ENCODE measurements around the gene TRAF3.

TRAF3 gene

DNA sequence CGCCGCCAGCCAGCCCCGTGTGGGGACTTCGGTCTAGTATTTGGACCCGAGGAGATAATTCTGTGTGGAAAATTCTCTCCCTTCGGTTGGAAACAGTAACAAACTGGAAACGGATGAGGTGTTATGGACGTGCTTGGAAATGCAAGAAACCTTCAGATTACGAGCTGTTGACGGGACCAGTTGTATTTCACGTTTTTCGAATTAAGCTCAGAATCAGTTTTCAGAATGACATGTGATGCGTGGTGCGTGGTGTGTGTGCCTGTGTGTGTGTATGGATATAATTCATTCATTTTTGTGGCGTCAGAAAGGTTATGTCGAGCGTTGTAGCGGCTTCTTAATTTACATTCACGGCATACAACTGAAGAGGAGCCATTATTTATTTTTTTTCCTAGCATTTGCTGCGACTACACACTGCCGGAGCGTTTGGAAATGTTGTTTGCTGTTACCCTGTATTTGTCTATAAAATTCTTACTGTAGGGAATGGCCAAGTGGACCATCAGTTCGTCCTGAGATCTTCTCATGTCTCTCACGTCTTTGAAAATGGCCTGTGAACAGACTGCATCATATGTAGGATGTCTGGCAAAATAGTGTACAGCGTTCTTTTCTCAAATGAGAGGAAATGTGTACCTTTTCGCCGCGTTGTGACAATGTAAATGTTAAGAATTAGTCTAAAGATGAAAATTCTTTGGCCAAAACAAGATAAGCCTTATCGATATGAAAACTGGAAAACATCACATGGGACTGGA, 1.3 kb downstream of the TRAF3 start:
- Histone ChIP-seq H3K27ac (replicated peaks) (peak overlapping the region; percentile 69), H3K27me3 (ENCODE audit: insufficient read depth, poor library complexity, severe bottlenecking) (no peaks in the 10 kb centered on the region), H3K4me3 (replicated peaks; ENCODE audit: insufficient read depth, low read length) (peak overlapping the region; percentile 66)
- TF ChIP-seq, protein P1, sequence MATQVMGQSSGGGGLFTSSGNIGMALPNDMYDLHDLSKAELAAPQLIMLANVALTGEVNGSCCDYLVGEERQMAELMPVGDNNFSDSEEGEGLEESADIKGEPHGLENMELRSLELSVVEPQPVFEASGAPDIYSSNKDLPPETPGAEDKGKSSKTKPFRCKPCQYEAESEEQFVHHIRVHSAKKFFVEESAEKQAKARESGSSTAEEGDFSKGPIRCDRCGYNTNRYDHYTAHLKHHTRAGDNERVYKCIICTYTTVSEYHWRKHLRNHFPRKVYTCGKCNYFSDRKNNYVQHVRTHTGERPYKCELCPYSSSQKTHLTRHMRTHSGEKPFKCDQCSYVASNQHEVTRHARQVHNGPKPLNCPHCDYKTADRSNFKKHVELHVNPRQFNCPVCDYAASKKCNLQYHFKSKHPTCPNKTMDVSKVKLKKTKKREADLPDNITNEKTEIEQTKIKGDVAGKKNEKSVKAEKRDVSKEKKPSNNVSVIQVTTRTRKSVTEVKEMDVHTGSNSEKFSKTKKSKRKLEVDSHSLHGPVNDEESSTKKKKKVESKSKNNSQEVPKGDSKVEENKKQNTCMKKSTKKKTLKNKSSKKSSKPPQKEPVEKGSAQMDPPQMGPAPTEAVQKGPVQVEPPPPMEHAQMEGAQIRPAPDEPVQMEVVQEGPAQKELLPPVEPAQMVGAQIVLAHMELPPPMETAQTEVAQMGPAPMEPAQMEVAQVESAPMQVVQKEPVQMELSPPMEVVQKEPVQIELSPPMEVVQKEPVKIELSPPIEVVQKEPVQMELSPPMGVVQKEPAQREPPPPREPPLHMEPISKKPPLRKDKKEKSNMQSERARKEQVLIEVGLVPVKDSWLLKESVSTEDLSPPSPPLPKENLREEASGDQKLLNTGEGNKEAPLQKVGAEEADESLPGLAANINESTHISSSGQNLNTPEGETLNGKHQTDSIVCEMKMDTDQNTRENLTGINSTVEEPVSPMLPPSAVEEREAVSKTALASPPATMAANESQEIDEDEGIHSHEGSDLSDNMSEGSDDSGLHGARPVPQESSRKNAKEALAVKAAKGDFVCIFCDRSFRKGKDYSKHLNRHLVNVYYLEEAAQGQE (IDR thresholded peaks at IDR 0.05; ENCODE audit: insufficient replicate concordance, low read depth): no peak
- peak in 1 of 2 experiments; percentile 23 for DNase-seq (ENCODE audit: low read depth in 1 of 2, low spot score in 1 of 2)

DNA sequence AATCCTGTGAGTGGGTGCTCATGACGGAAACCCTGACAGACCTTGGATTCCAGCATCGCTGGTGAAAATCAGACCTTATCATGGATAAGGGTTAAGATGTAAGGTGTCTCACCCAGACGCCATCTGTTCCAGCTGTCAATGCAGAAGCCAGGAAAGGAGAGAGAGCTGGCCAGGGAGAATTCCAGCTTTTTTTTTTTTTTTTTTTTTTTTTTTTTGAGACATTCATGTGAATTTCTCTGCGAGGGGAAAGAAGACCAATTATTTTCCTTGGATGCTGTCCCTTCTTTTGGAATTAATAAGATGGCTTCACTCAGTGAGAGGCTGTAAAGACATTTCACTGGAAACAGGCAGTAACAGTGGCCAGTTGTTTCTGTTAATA, 1.8 kb downstream of the TRAF3 start:
- no peak for DNase-seq (ENCODE audit: low read depth in 1 of 2, low spot score in 1 of 2)
- TF ChIP-seq SPI1 (IDR thresholded peaks at IDR 0.05; ENCODE audit: borderline replicate concordance, low read depth): no peak
- no peak for TF ChIP-seq POLR2AphosphoS5 (IDR thresholded peaks at IDR 0.05; ENCODE audit: low read depth)
- TF ChIP-seq, protein P1 (IDR thresholded peaks at IDR 0.05; ENCODE audit: insufficient replicate concordance, low read depth): no peak
- no peak for TF ChIP-seq CTCF (IDR thresholded peaks at IDR 0.05; ENCODE audit: insufficient read depth, low read length)
- TF ChIP-seq GABPA (IDR thresholded peaks at IDR 0.05; ENCODE audit: low read depth): no peak
- Histone ChIP-seq H3K4me3 (replicated peaks; ENCODE audit: insufficient read depth, low read length) (peak overlapping the region; percentile 66), H3K27me3 (ENCODE audit: insufficient read depth, poor library complexity, severe bottlenecking) (no peaks in the 10 kb centered on the region), H3K27ac (replicated peaks) (peak overlapping the region; percentile 69)

DNA sequence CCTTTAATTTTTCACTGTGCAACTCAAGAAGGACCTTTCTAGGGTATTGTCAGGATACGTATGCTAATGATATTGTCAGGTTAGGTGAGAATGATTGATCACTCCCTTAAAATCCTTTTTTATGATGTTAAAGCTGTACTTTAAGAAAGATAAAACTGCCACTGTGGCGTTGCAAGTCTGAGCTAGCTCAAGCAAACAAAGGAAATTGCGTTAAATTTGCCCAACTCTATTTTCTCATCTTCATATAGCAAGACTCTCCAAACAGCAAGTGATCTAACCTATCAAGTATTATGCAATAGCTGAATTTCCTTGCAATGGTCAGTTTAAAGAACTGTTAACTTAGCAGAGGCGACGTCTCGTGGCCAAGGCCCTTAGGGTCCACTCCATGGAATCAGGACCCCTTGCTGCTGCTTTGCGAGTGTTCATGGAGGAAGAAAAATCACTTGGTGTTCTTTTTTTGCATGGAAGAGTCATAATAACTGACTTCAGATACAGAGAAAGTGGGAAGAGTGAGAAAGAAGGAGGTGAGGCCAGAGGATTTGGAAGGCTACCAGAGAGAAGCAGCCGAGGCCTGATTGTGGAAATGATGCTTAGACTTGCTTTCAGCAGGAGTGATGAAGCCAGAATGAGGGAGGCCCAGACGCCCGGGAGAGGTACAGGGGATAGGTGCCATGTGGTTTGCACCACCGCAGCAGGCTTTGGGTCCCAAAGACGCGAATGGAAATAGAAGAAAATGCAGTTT, 2.5 kb downstream of the TRAF3 start:
- TF ChIP-seq GABPA (IDR thresholded peaks at IDR 0.05; ENCODE audit: low read depth) (no peak), SPI1 (IDR thresholded peaks at IDR 0.05; ENCODE audit: borderline replicate concordance, low read depth) (no peak)
- TF ChIP-seq, protein P1 (IDR thresholded peaks at IDR 0.05; ENCODE audit: insufficient replicate concordance, low read depth): no peak
- peak; percentile 34 to 78 for DNase-seq (ENCODE audit: low read depth in 1 of 2, low spot score in 1 of 2)
- Histone ChIP-seq H3K27me3 (ENCODE audit: insufficient read depth, poor library complexity, severe bottlenecking) (no peaks in the 10 kb centered on the region), H3K4me3 (replicated peaks; ENCODE audit: insufficient read depth, low read length) (peak overlapping the region; percentile 66), H3K27ac (replicated peaks) (peak overlapping the region; percentile 69)

GRCh38 chr14:102781063-102781462, 3.8 kb downstream of the TRAF3 start:
- no peak overlapping the region for H3K4me3 ChIP-seq (replicated peaks; ENCODE audit: insufficient read depth, low read length)
- DNase-seq (ENCODE audit: low read depth in 1 of 2, low spot score in 1 of 2): no peak
- TF ChIP-seq GABPA (IDR thresholded peaks at IDR 0.05; ENCODE audit: low read depth): no peak
- TF ChIP-seq, protein P1 (IDR thresholded peaks at IDR 0.05; ENCODE audit: insufficient replicate concordance, low read depth): no peak
- no peak overlapping the region for H3K27ac ChIP-seq (replicated peaks)
- no peaks in the 10 kb centered on the region for H3K27me3 ChIP-seq (ENCODE audit: insufficient read depth, poor library complexity, severe bottlenecking)

Data from HL-60 (cell line).